Endothelial cell of umbilical vein (primary cell): ENCODE results near the gene ZNF827. TPM values are rescaled to one million over a fixed set of nuclear protein-coding genes. Genes with fewer than 3 reads are reported as not detected.

Experiments used
- BruUV-seq: library from RNA; stranded (reverse); fragments of 400-500 nt; replicated peaks from 2 replicates; lab custom pipeline; 2021; lab: Mats Ljungman, UMichigan
- CTCF ChIA-PET: fragments of 300-600, 350-600 bp; sonication (Branson Sonifier 250); formaldehyde crosslinking; loops from one replicate; lab custom pipeline; 2021; ENCODE audit warnings: antibody characterized with exemption, inconsistent platforms; lab: Charles Lee
- POLR2A ChIA-PET: fragments of 300-600, 350-600 bp; sonication (Branson Sonifier 250); formaldehyde crosslinking; loops from one replicate; lab custom pipeline; 2021; ENCODE audit warnings: antibody characterized with exemption, inconsistent platforms; lab: Charles Lee
- DNase-seq: peaks from one replicate; pipeline ENCODE4 v3.0.0-alpha.2; 2011; ENCODE audit warnings: low read depth, low spot score
- FAIRE-seq: peaks from 2 replicates; lab custom pipeline; 2011; peaks lifted over from hg19 to GRCh38; lab: Jason Lieb, UNC
- H2AFZ ChIP-seq: 2 replicates; pipeline ENCODE4 v1.6.0; 2012; ENCODE audit warnings: low read depth, low read length, control low read depth, inconsistent platforms
- H3K27ac ChIP-seq: 2 replicates; pipeline ENCODE4 v1.5.1; 2011; ENCODE audit warnings: low read depth, mild to moderate bottlenecking, control low read depth, low read length, moderate library complexity; ENCODE audit not compliant: insufficient read depth
- H3K27me3 ChIP-seq, 2 experiments: 2 replicates each; pipeline versions ENCODE4 v1.6.0 to v1.6.1; 2011; ENCODE audit warnings: low read length in 2 of 2, mixed read lengths in 1 of 2; ENCODE audit not compliant: control insufficient read depth in 2 of 2, insufficient read depth in 2 of 2
- H3K36me3 ChIP-seq, 2 experiments: 2 replicates in 1 of 2; 3 replicates in 1 of 2; pipeline ENCODE4 v1.5.1; 2011; ENCODE audit warnings: low read length in 2 of 2, mild to moderate bottlenecking in 1 of 2, moderate library complexity in 1 of 2; ENCODE audit not compliant: control insufficient read depth in 2 of 2, insufficient read depth in 2 of 2; ENCODE audit errors: extremely low read depth in 1 of 2
- H3K4me1 ChIP-seq: 3 replicates; pipeline ENCODE4 v1.5.1; 2011; ENCODE audit warnings: mild to moderate bottlenecking, low read length; ENCODE audit not compliant: control insufficient read depth, insufficient read depth; ENCODE audit errors: extremely low read depth
- H3K4me2 ChIP-seq: 2 replicates; pipeline ENCODE4 v1.6.1; 2011; ENCODE audit warnings: low read length, control low read depth, mixed read lengths; ENCODE audit not compliant: insufficient read depth
- H3K4me3 ChIP-seq, 3 experiments: fragments of 200-600 bp in 1 of 3; sonication (generic), shearing (Covaris generic) in 1 of 3; replicated peaks in 1 of 3; 2 replicates each; pipeline ENCODE4 v1.5.1; 2011 to 2016; ENCODE audit warnings: control low read depth in 3 of 3, low read length in 3 of 3, mild to moderate bottlenecking in 2 of 3, inconsistent platforms in 1 of 3, low read depth in 1 of 3, moderate library complexity in 1 of 3; ENCODE audit not compliant: insufficient read depth in 1 of 3
- H3K79me2 ChIP-seq: 2 replicates; pipeline ENCODE4 v1.6.0; 2012; ENCODE audit warnings: low read length, inconsistent platforms; ENCODE audit not compliant: control insufficient read depth, insufficient read depth
- H3K9ac ChIP-seq: replicated peaks from 2 replicates; pipeline ENCODE3; 2011; ENCODE audit warnings: low read length, control low read depth; ENCODE audit not compliant: insufficient read depth; ENCODE audit errors: extremely low read depth
- H3K9me1 ChIP-seq: replicated peaks from 3 replicates; pipeline ENCODE4 v1.6.0; 2011; ENCODE audit warnings: mild to moderate bottlenecking, low read length; ENCODE audit not compliant: control insufficient read depth, insufficient read depth; ENCODE audit errors: extremely low read depth
- H3K9me3 ChIP-seq: replicated peaks from 2 replicates; pipeline ENCODE4 v1.5.1; 2012; ENCODE audit warnings: low read length, inconsistent platforms; ENCODE audit not compliant: control insufficient read depth, insufficient read depth
- H4K20me1 ChIP-seq: replicated peaks from 2 replicates; pipeline ENCODE3; 2011; ENCODE audit warnings: mild to moderate bottlenecking, low read length; ENCODE audit not compliant: control insufficient read depth, insufficient read depth; ENCODE audit errors: extremely low read depth
- FOS ChIP-seq: IDR thresholded peaks from 2 replicates; pipeline ENCODE4 v1.6.1; 2011; ENCODE audit warnings: mild to moderate bottlenecking, low read length, moderate library complexity, borderline replicate concordance; ENCODE audit not compliant: insufficient read depth
- JUN ChIP-seq: IDR thresholded peaks from 2 replicates; pipeline ENCODE4 v1.6.1; 2011; ENCODE audit warnings: borderline replicate concordance, low read depth; ENCODE audit not compliant: insufficient read length, insufficient read depth
- MYC ChIP-seq: IDR thresholded peaks from one replicate; pipeline ENCODE4 v1.6.1; 2011; ENCODE audit warnings: mild to moderate bottlenecking, low read depth, low read length
- POLR2A ChIP-seq: IDR thresholded peaks from 2 replicates; pipeline ENCODE4 v1.6.1; 2012; ENCODE audit warnings: low read depth, mild to moderate bottlenecking, control low read depth, low read length
- POLR2AphosphoS5 ChIP-seq: IDR thresholded peaks from 2 replicates; pipeline ENCODE4 v1.6.1; 2012; ENCODE audit warnings: low read depth, mild to moderate bottlenecking, control low read depth, low read length, moderate library complexity; ENCODE audit not compliant: insufficient read depth
- dilution Hi-C: fragments of 300-500 bp; cut with MboI; formaldehyde crosslinking; loops from one replicate; pipeline ENCODE4 v1.15.0; 2019; ENCODE audit warnings: low sequenced_read_pairs; ENCODE audit not compliant: extremely low pct_ligation_motif_present
- intact Hi-C: fragments of 100-400 bp; cut with micrococcal nuclease; formaldehyde crosslinking; loops from one replicate; pipeline ENCODE4 v1.10.0; 2022
- polyA plus RNA-seq, 4 experiments: library from polyadenylated mRNA; depleted of rRNA in 3 of 4; stranded (reverse) in 3 of 4; unstranded in 1 of 4; fragments of >200 nt; gene quantifications; 2 replicates each; pipeline versions ENCODE4 v1.2.1 to v1.2.3, GENCODE V29; 2011 to 2012; ENCODE audit warnings: missing spikeins in 1 of 4
- total RNA-seq: library from RNA; stranded (reverse); gene quantifications from 2 replicates; pipeline ENCODE4 v1.2.3, GENCODE V29; 2021
- TF ChIP-seq, protein P1 (sequence below): IDR thresholded peaks from 2 replicates; pipeline ENCODE4 v1.6.1; 2011; ENCODE audit not compliant: insufficient read depth, insufficient read length

The ZNF827 gene
- total and polyA plus RNA-seq, 2 donors (not counting 3 experiments of a cell fraction or from before 2014, with no cell fraction given) = 16.9 to 23.7 TPM

DNA sequence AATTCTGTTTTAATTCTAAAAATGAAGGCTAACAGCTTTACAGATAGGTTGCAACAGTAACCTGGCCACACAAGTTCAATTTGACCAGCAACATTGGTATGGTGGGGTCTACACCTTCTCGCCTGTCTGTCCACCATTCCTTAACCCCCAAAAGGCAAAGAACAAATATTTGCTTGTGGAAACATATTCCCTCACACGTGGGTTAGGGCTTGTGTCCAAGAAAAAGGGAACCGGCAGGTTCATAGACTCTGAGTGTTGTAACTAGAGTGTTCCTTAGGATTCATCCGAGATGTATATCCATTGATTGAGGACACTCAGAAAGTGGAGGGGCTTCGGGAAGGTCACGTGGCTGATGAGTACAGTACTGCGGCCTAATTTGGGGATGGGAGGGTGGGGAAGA, 204.6 kb downstream of the ZNF827 start:
- dilution Hi-C loops (no loop called here), intact Hi-C loops (loop anchor here (1.0 to 5.0 kb wide), 12 partner anchors 45 to 603 kb away; partner anchors contain the start of genes LSM6, MMAA, OTUD4 and SMAD1)
- Histone ChIP-seq H3K4me3 (peak overlapping the region in 1 of 3 experiments; percentile 14), H3K9me1 (no peaks in the 10 kb centered on the region), H2AFZ (peak overlapping the region; percentile 36), H3K9me3 (no peaks in the 10 kb centered on the region), H3K4me1 (peaks cover 42% of the 10 kb centered on the region), H3K36me3 (no peaks in the 10 kb centered on the region), H3K27me3 (no peaks in the 10 kb centered on the region), H3K9ac (peak overlapping the region; percentile 91), H4K20me1 (no peaks in the 10 kb centered on the region), H3K79me2 (no peaks in the 10 kb centered on the region), H3K27ac (peak overlapping the region; percentile 94), H3K4me2 (peak overlapping the region; percentile 49)
- ChIA-PET CTCF (interaction anchor here (1.0 to 1.6 kb wide), 5 partner anchors 73 to 145 kb away, joined by 3 to 4 read pairs (median 3); no protein-coding TSS in a partner anchor), POLR2A (interaction anchor here (0.6 to 1.5 kb wide), 6 partner anchors 48 to 1085 kb away, joined by 3 to 6 read pairs (median 3); no protein-coding TSS in a partner anchor)
- TSS peak; percentile 86 for BruUV-seq
- no peak for FAIRE-seq
- TF ChIP-seq, protein P1, sequence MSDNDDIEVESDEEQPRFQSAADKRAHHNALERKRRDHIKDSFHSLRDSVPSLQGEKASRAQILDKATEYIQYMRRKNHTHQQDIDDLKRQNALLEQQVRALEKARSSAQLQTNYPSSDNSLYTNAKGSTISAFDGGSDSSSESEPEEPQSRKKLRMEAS = no peak
- TF ChIP-seq FOS (no peak), MYC (no peak)
- no peak for DNase-seq

DNA sequence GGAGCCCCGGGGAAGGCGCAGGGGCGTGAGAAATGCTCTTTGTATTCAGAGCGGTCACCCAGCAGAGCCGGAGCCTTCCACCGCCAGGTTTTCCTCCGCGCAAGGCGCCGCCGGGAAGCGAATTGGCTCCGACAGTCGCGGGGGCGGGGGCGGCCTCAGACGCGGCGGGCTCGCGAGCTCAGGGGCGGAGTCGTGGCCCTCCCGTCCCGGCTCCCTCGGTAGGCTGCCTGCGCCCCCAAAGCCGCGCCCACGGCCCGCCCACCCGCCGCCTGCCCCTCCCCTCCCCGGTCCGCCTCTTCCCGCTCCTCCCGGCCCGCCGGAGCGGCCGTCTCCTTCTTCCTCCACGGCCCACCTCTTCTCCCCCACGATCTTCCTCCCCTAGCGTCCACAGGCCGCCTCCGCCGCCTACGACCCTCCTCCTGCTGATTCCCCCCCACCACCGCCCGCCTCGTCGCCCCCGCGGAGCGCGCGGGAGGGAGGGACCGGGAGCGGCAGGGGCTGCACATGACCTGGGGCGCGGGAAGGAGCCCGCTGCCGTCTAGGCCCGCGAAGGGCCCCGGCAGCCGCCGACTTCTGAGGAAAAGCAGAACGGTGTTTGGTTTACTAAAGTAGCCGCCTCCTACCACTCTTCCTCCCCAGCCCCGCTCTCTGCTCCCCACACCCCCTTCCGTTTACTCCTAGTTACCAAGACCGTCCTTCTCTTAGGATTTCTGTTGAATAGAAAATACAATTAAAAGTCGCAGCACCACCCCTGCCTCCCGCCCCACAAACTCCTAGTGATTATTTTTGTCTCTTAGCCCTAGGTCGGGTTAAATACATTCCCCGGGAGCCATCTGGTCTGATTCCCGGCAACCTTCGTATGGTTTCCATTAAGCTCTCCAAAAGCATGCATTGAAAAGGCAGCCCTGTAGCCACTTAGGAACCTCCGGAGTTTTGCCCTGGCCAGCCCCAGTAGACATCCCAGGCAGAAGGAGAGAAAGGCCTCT, 205.4 kb downstream of the ZNF827 start:
- dilution Hi-C loops = no loop called here
- DNase-seq (peak; percentile 97), FAIRE-seq (peak; percentile 88)
- ChIA-PET CTCF (interaction anchor here (0.6 to 1.6 kb wide), 8 partner anchors 10 to 579 kb away, joined by 3 to 4 read pairs (median 4); no protein-coding TSS in a partner anchor), POLR2A (interaction anchor here (0.6 to 1.5 kb wide), 4 partner anchors 49 to 1138 kb away, joined by 3 to 5 read pairs (median 3); no protein-coding TSS in a partner anchor)
- Histone ChIP-seq H3K4me3 (peak overlapping the region; percentile 38 to 69 (median 51)), H3K9me1 (no peaks in the 10 kb centered on the region), H3K79me2 (no peaks in the 10 kb centered on the region), H3K27ac (peak overlapping the region; percentile 94), H3K9me3 (no peaks in the 10 kb centered on the region), H3K9ac (peak overlapping the region; percentile 91), H3K36me3 (no peaks in the 10 kb centered on the region), H2AFZ (peak overlapping the region; percentile 55), H3K4me2 (peak overlapping the region; percentile 73), H4K20me1 (no peaks in the 10 kb centered on the region), H3K4me1 (peaks cover 42% of the 10 kb centered on the region), H3K27me3 (no peaks in the 10 kb centered on the region)
- TF ChIP-seq POLR2AphosphoS5 (peak; percentile 82), POLR2A (peak; percentile 73), JUN (no peak)
- TSS peak; percentile 49 for BruUV-seq
- intact Hi-C loops = loop anchor here (1.0 to 5.0 kb wide), 4 partner anchors 146 to 604 kb away; partner anchors contain the start of genes LSM6 and SMAD1
